ENCODE results near the gene CAPN10.

The CAPN10 gene

GRCh38 chr2:240575101-240575965, 11.2 kb upstream of the CAPN10 start:
- TF ChIP-seq CTCF (conservative IDR thresholded peaks at IDR 0.05; ENCODE audit: low read depth) = no peak
- DNase-seq (ENCODE audit: low spot score) = no peak
- ChIA-PET CTCF (no interaction called here), POLR2A (ENCODE audit: low non-redundant PET) (no interaction called here)
- peak overlapping the region; percentile 36 for H3K27ac ChIP-seq

- CTCF ChIA-PET = interaction anchor here (0.6 kb wide), 1 partner anchor 503 kb away, joined by 3 read pairs; no protein-coding TSS in a partner anchor
- POLR2A ChIA-PET (ENCODE audit: low non-redundant PET) = no interaction called here
- peak overlapping the region; percentile 36 for H3K27ac ChIP-seq
- TF ChIP-seq CTCF (conservative IDR thresholded peaks at IDR 0.05; ENCODE audit: low read depth) = no peak
- no peak for DNase-seq (ENCODE audit: low spot score)
Measured at GRCh38 chr2:240576036-240576435, 10.5 kb upstream of the CAPN10 start.

- TF ChIP-seq CTCF (conservative IDR thresholded peaks at IDR 0.05; ENCODE audit: low read depth) = no peak
- DNase-seq (ENCODE audit: low spot score) = no peak
- H3K27ac ChIP-seq = peak overlapping the region; percentile 98
- POLR2A ChIA-PET (ENCODE audit: low non-redundant PET) = interaction anchor here (0.9 kb wide), 1 partner anchor 11 kb away, joined by 4 read pairs; no protein-coding TSS in a partner anchor
- CTCF ChIA-PET = interaction anchor here (0.6 kb wide), 3 partner anchors 20 to 502 kb away, joined by 3 read pairs; no protein-coding TSS in a partner anchor
Measured at GRCh38 chr2:240576436-240577205, 9.9 kb upstream of the CAPN10 start.

GRCh38 chr2:240577281-240578109, 9.0 kb upstream of the CAPN10 start:
- no peak for DNase-seq (ENCODE audit: low spot score)
- CTCF ChIA-PET = interaction anchor here (0.6 to 1.1 kb wide), 3 partner anchors 12 to 63 kb away, joined by 3 read pairs; no protein-coding TSS in a partner anchor
- POLR2A ChIA-PET (ENCODE audit: low non-redundant PET) = interaction anchor here (0.9 kb wide), 1 partner anchor 12 kb away, joined by 4 read pairs; no protein-coding TSS in a partner anchor
- peak overlapping the region; percentile 98 for H3K27ac ChIP-seq
- TF ChIP-seq CTCF (conservative IDR thresholded peaks at IDR 0.05; ENCODE audit: low read depth) = no peak

- peak overlapping the region; percentile 98 for H3K27ac ChIP-seq
- CTCF ChIA-PET = interaction anchor here (1.1 kb wide), 1 partner anchor 12 kb away, joined by 3 read pairs; no protein-coding TSS in a partner anchor
- POLR2A ChIA-PET (ENCODE audit: low non-redundant PET) = no interaction called here
- no peak for DNase-seq (ENCODE audit: low spot score)
- TF ChIP-seq CTCF (conservative IDR thresholded peaks at IDR 0.05; ENCODE audit: low read depth) = no peak
Measured at GRCh38 chr2:240578110-240578450, 8.5 kb upstream of the CAPN10 start.
